ENCODE results near the gene ADGRG1. TPM values are rescaled to one million over a fixed set of nuclear protein-coding genes. Genes with fewer than 3 reads are reported as not detected.

The ADGRG1 gene
- polyA plus RNA-seq, 4 donors: 5.1 to 87.7 (median 80.1) TPM

- DNase-seq (ENCODE audit: low read depth in 4 of 4, low spot score in 3 of 4): no peak
Measured at GRCh38 chr16:57647136-57647875, 18.9 kb downstream of the ADGRG1 start.

GRCh38 chr16:57648125-57648524 is 19.7 kb downstream of the ADGRG1 start:
- DNase-seq (ENCODE audit: low read depth in 4 of 4, low spot score in 3 of 4): no peak

GRCh38 chr16:57648581-57649442 is 20.4 kb downstream of the ADGRG1 start:
- peak in 2 of 4 donors; percentile 56 to 58 for DNase-seq (ENCODE audit: low read depth in 4 of 4, low spot score in 3 of 4)

- DNase-seq (ENCODE audit: low read depth in 4 of 4, low spot score in 3 of 4): no peak
Measured at GRCh38 chr16:57649443-57649751, 21.0 kb downstream of the ADGRG1 start.

GRCh38 chr16:57649846-57650245 is 21.4 kb downstream of the ADGRG1 start:
- DNase-seq (ENCODE audit: low read depth in 4 of 4, low spot score in 3 of 4): no peak

DNA sequence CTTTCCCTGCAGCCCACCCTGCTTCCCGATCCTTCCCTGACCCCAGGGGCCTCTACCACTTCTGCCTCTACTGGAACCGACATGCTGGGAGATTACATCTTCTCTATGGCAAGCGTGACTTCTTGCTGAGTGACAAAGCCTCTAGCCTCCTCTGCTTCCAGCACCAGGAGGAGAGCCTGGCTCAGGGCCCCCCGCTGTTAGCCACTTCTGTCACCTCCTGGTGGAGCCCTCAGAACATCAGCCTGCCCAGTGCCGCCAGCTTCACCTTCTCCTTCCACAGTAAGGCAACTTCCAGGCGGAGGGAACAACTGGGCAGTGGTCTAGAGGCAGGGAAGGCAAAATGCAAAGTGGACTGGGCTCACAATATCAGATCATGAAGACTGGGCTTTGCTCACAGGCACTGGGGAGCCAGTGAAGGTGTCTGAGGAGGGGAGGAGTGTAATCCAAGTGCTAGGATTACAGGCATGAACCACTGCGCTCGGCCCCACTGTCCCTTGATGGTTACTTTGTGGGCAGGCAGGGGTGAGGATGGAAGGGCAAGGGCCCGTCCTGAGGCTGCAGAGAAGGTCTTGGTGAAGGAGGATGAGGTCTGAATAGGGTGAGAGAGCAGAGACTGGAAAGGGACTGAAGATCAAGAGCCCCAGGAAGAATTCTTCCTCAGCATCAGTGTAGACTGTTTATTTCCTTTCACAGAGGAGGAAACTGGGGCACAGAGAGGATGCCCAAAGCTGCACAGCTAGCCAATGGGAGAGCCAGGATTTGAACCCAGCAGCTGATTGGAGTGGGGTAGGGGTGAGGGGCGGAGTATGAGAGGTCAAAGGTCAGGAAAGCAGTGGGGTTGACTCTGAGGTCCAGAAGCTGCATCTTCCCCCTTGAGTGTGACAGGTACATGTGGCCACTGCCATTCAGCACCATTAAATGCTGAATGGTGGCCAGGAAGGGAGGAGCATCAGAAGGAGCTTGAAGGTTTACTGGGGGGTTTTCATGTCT is 23.2 kb downstream of the ADGRG1 start:
- DNase-seq (ENCODE audit: low read depth in 4 of 4, low spot score in 3 of 4): no peak

- DNase-seq (ENCODE audit: low read depth in 4 of 4, low spot score in 3 of 4): no peak
Measured at GRCh38 chr16:57652695-57653471, 24.5 kb downstream of the ADGRG1 start.

GRCh38 chr16:57653936-57654335 is 25.5 kb downstream of the ADGRG1 start:
- DNase-seq (ENCODE audit: low read depth in 4 of 4, low spot score in 3 of 4): no peak

DNA sequence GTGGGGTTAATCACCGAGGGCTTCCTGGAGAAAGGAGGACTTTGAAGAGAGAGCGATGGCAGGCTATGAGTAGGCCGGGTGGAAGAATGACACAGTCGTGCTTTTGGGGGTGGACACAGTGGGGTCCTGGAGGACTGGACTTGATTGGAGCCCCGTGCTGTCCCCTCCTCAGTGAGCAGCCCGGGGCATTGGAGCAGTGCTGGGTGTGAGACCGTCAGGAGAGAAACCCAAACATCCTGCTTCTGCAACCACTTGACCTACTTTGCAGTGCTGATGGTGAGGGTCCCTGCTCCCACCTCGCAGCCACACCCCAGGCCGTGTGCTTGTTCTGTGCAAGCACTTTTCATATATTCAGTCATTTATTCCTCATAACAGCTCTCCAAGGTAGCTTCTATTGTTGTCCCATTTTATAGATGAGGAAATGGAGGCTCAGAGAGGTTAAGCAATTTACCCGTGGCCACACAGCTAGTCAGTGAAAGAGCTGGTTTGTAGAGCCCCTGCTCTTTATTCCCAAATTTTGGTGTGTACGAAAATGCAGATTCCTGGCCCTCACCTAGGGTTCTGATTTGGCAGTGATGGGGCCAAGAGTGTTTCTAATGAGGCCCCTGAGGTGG is 28.0 kb downstream of the ADGRG1 start:
- no peak for DNase-seq (ENCODE audit: low read depth in 4 of 4, low spot score in 3 of 4)

- no peak for DNase-seq (ENCODE audit: low read depth in 4 of 4, low spot score in 3 of 4)
Measured at GRCh38 chr16:57657228-57657627, 28.8 kb downstream of the ADGRG1 start.

- no peak for DNase-seq (ENCODE audit: low read depth in 4 of 4, low spot score in 3 of 4)
Measured at GRCh38 chr16:57658130-57658877, 29.9 kb downstream of the ADGRG1 start.

DNA sequence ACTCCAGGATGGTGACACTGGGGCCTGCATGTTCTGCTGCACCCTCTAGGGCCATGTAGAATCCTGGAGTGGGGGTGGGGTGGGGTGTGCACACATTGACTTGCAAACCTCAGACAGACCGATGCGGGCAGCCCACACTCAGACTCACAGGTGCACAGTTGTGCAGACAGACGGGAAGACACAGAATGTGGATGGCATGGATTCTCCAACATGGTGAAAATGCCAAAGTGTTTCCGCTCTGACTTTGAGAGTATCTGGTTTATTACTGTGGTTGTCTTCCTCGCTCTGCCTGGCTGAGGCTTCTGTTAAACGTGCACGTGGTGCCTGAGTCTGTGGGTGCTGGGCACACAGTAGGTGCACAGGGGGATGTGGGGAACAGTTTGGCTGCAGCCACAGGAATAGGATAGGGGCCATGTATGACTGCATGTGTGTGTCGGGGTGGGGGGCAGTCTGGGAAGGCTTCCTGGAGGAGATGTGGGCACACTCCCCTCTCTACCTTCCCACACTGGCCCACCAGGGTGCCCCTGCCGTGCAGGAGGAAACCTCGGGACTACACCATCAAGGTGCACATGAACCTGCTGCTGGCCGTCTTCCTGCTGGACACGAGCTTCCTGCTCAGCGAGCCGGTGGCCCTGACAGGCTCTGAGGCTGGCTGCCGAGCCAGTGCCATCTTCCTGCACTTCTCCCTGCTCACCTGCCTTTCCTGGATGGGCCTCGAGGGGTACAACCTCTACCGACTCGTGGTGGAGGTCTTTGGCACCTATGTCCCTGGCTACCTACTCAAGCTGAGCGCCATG is 30.6 kb downstream of the ADGRG1 start:
- DNase-seq (ENCODE audit: low read depth in 4 of 4, low spot score in 3 of 4): no peak

- no peak for DNase-seq (ENCODE audit: low read depth in 4 of 4, low spot score in 3 of 4)
Measured at GRCh38 chr16:57660715-57661463, 32.5 kb downstream of the ADGRG1 start.

DNA sequence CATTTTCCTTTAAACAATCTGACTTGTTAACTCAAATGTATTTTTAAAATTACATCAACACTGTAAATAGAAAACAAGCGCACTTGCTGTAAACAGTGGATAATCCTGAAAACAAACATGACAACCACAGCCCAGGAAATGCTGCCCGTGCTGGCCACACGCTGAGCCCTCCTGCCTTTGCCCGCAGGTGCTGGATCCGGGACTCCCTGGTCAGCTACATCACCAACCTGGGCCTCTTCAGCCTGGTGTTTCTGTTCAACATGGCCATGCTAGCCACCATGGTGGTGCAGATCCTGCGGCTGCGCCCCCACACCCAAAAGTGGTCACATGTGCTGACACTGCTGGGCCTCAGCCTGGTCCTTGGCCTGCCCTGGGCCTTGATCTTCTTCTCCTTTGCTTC is 33.1 kb downstream of the ADGRG1 start:
- DNase-seq (ENCODE audit: low read depth in 4 of 4, low spot score in 3 of 4): no peak

DNA sequence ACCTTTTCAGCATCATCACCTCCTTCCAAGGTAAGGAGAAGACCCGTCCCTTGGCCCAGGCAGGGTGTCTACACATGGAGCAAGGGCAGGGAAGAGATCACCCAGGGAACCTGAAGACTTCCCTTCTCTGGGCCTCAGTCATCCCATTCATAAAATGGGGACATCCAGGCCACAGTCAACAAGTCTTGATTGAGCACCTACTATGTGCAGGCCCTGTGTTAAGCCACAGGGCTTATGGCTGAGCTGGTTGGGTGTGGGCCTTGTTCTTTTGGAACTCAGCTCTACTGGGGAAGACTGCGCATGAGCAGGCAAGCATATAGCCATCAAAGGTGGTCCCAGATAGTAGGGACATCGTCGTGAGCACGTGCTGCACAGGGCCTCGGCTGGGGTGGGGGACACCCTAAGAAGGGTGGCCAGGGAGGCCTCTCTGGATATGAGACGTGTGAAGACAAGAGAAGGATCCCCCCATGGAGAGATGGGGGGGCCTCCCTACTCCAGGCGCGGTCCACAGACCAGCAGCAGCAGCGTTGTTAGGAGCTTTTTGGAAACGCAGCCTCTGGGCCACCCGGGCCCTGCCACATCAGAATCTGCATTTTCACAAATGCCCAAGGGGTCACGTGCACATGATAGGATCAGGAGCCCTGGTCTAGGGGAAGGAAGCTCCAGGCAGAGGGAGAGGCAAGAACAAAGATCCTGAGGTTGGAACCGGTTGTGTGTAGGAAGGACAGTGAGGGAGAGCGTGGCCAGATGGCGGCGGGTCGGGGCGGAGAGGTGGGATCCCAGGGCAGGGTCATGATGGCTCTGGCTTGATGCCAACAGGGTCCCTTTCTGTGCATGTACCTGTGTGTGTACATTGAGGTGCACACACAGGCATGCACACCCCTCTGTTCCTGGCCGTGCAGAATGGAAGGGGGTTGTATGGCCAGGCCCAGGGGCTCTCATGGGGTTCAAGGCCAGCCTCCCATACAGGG is 33.8 kb downstream of the ADGRG1 start:
- no peak for DNase-seq (ENCODE audit: low read depth in 4 of 4, low spot score in 3 of 4)

- DNase-seq (ENCODE audit: low read depth in 4 of 4, low spot score in 3 of 4): no peak
Measured at GRCh38 chr16:57663436-57663835, 35.0 kb downstream of the ADGRG1 start.
